SK-N-SH treated with all-trans-retinoic acid at 6 μM for 48 hours (cell line): ENCODE results near the gene GNAS-AS1.

Experiments
- ATAC-seq: fragments of 200-7000 bp; cut with Tn5 transposase; 3 replicates; pipeline ENCODE4 v1.9.1; 2020; ENCODE audit warnings: mild to moderate bottlenecking, moderate library complexity
- ARNTL ChIP-seq: fragments of 450-650 bp; formaldehyde crosslinking; IDR thresholded peaks from 2 replicates; pipeline ENCODE4 v1.5.0; 2020; ENCODE audit warnings: low read depth, mild to moderate bottlenecking, moderate library complexity, borderline replicate concordance
- BACH2 ChIP-seq: fragments of 250-450 bp; sonication (Bioruptor Pico); IDR thresholded peaks from 2 replicates; pipeline ENCODE4 v1.9.0; 2021; ENCODE audit warnings: mild to moderate bottlenecking, borderline replicate concordance
- CREB5 ChIP-seq: fragments of 250-450 bp; sonication (Bioruptor Pico); IDR thresholded peaks from 2 replicates; pipeline ENCODE4 v1.5.1; 2020; ENCODE audit warnings: low read depth, mild to moderate bottlenecking, moderate library complexity
- CSDC2 ChIP-seq: fragments of 250-450 bp; sonication (Bioruptor Pico); IDR thresholded peaks from 2 replicates; pipeline ENCODE4 v1.5.0; 2020; ENCODE audit warnings: mild to moderate bottlenecking, moderate library complexity
- CSRNP3 ChIP-seq: fragments of 250-450 bp; sonication (Bioruptor Pico); IDR thresholded peaks from 2 replicates; pipeline ENCODE4 v1.5.1; 2021; ENCODE audit warnings: mild to moderate bottlenecking, moderate library complexity
- GLIS3 ChIP-seq: fragments of 250-450 bp; sonication (Bioruptor Pico); IDR thresholded peaks from 2 replicates; pipeline ENCODE4 v1.5.0; 2020; ENCODE audit warnings: mild to moderate bottlenecking, moderate library complexity
- ISL1 ChIP-seq: fragments of 250-450 bp; sonication (Bioruptor Pico); IDR thresholded peaks from 2 replicates; pipeline ENCODE4 v2.1.2; 2022; ENCODE audit warnings: mild to moderate bottlenecking, moderate library complexity
- OSR1 ChIP-seq: fragments of 250-450 bp; sonication (Bioruptor Pico); IDR thresholded peaks from 2 replicates; pipeline ENCODE4 v1.8.0; 2022; ENCODE audit warnings: moderate library complexity, mild to moderate bottlenecking, inconsistent platforms
- PATZ1 ChIP-seq: fragments of 250-450 bp; sonication (Bioruptor Pico); IDR thresholded peaks from 2 replicates; pipeline ENCODE4 v1.8.0; 2020; ENCODE audit warnings: mild to moderate bottlenecking, moderate library complexity, borderline replicate concordance
- POU6F1 ChIP-seq: fragments of 250-450 bp; sonication (Bioruptor Pico); IDR thresholded peaks from 2 replicates; pipeline ENCODE4 v1.8.0; 2021; ENCODE audit warnings: low read depth, mild to moderate bottlenecking, moderate library complexity, borderline replicate concordance
- PPARA ChIP-seq: fragments of 250-450 bp; sonication (Bioruptor Pico); IDR thresholded peaks from 2 replicates; pipeline ENCODE4 v1.5.0; 2020; ENCODE audit warnings: mild to moderate bottlenecking, borderline replicate concordance
- RARB ChIP-seq: fragments of 250-450 bp; sonication (Bioruptor Pico); IDR thresholded peaks from 2 replicates; pipeline ENCODE4 v1.8.0; 2021; ENCODE audit warnings: mild to moderate bottlenecking, moderate library complexity
- SNAI2 ChIP-seq: fragments of 250-450 bp; sonication (Bioruptor Pico); IDR thresholded peaks from 2 replicates; pipeline ENCODE4 v1.5.0; 2020; ENCODE audit warnings: mild to moderate bottlenecking, moderate library complexity
- TCF4 ChIP-seq: fragments of 250-450 bp; sonication (Bioruptor Pico); IDR thresholded peaks from 2 replicates; pipeline ENCODE4 v1.8.0; 2021; ENCODE audit warnings: mild to moderate bottlenecking, moderate library complexity, borderline replicate concordance
- TOX ChIP-seq: fragments of 250-450 bp; sonication (Bioruptor Pico); IDR thresholded peaks from 2 replicates; pipeline ENCODE4 v1.8.0; 2021; ENCODE audit warnings: mild to moderate bottlenecking, moderate library complexity, borderline replicate concordance
- TSHZ2 ChIP-seq: fragments of 250-450 bp; sonication (Bioruptor Pico); IDR thresholded peaks from 2 replicates; pipeline ENCODE4 v1.5.0; 2020; ENCODE audit warnings: mild to moderate bottlenecking, moderate library complexity
- ZC3H10 ChIP-seq: fragments of 250-450 bp; sonication (Bioruptor Pico); IDR thresholded peaks from 2 replicates; pipeline ENCODE4 v1.5.1; 2021; ENCODE audit warnings: mild to moderate bottlenecking, moderate library complexity
- ZFP3 ChIP-seq: fragments of 250-450 bp; sonication (Bioruptor Pico); IDR thresholded peaks from 2 replicates; pipeline ENCODE4 v1.5.0; 2020; ENCODE audit warnings: mild to moderate bottlenecking, moderate library complexity
- ZFP30 ChIP-seq: fragments of 450-650 bp; formaldehyde crosslinking; IDR thresholded peaks from 2 replicates; pipeline ENCODE4 v1.5.0; 2022; ENCODE audit warnings: mild to moderate bottlenecking, moderate library complexity
- ZNF565 ChIP-seq: fragments of 450-650 bp; formaldehyde crosslinking; conservative IDR thresholded peaks from 2 replicates; pipeline ENCODE4 v1.5.0; 2020; ENCODE audit warnings: low read depth, mild to moderate bottlenecking, moderate library complexity
- ZNF70 ChIP-seq: fragments of 450-650 bp; formaldehyde crosslinking; IDR thresholded peaks from 2 replicates; pipeline ENCODE4 v1.5.0; 2020; ENCODE audit warnings: mild to moderate bottlenecking, moderate library complexity
- ZNF8 ChIP-seq: fragments of 450-650 bp; formaldehyde crosslinking; IDR thresholded peaks from 2 replicates; pipeline ENCODE4 v1.5.0; 2020; ENCODE audit warnings: mild to moderate bottlenecking, moderate library complexity

The GNAS-AS1 gene

GRCh38 chr20:58853466-58853865 is 2.8 kb upstream of the GNAS-AS1 start (continued):
- TF ChIP-seq POU6F1 (CRISPR knock-in tag) (no peak), CREB5 (CRISPR knock-in tag) (no peak), ZNF565 (no peak), TOX (no peak), SNAI2 (CRISPR knock-in tag) (no peak), RARB (CRISPR knock-in tag) (no peak), ZFP30 (CRISPR knock-in tag) (no peak), BACH2 (CRISPR knock-in tag) (no peak), ZNF8 (CRISPR knock-in tag) (no peak)

- ATAC-seq: peak; percentile 65
- no peak for TF ChIP-seq CSDC2 (CRISPR knock-in tag)
Observed at GRCh38 chr20:58852543-58853271, 2.0 kb upstream of the GNAS-AS1 start, which contains the start of gene GNAS. Gene GNAS, plus strand, starts transcription at chr20:58852716.

- ATAC-seq: no peak
- no peak for TF ChIP-seq OSR1
- TF ChIP-seq TSHZ2 (CRISPR knock-in tag): no peak
- TF ChIP-seq ZNF70 (CRISPR knock-in tag): no peak
- TF ChIP-seq SNAI2 (CRISPR knock-in tag): no peak
- no peak for TF ChIP-seq ZNF565
- TF ChIP-seq TCF4 (CRISPR knock-in tag): no peak
- TF ChIP-seq ZNF8 (CRISPR knock-in tag): no peak
- TF ChIP-seq CSDC2 (CRISPR knock-in tag): no peak
- TF ChIP-seq ZC3H10 (CRISPR knock-in tag): no peak
- no peak for TF ChIP-seq PPARA (CRISPR knock-in tag)
- TF ChIP-seq ZFP30 (CRISPR knock-in tag): no peak
- TF ChIP-seq BACH2 (CRISPR knock-in tag): no peak
- no peak for TF ChIP-seq ISL1 (CRISPR knock-in tag)
- TF ChIP-seq RARB (CRISPR knock-in tag): no peak
- TF ChIP-seq GLIS3 (CRISPR knock-in tag): no peak
- no peak for TF ChIP-seq CSRNP3 (CRISPR knock-in tag)
- no peak for TF ChIP-seq ARNTL (CRISPR knock-in tag)
- TF ChIP-seq ZFP3: no peak
- TF ChIP-seq PATZ1 (CRISPR knock-in tag): no peak
- TF ChIP-seq POU6F1 (CRISPR knock-in tag): no peak
Observed at GRCh38 chr20:58851969-58852458, 1.3 kb upstream of the GNAS-AS1 start.
